Panc1 (cell line): ENCODE measurements around the gene NOTCH4. TPM values are rescaled to one million over a fixed set of nuclear protein-coding genes. Genes with fewer than 3 reads are reported as not detected.

ENCODE experiments used
- ATAC-seq: fragments of 200-7000 bp; cut with Tn5 transposase; 2 replicates; pipeline ENCODE4 v1.9.1; 2020; ENCODE audit warnings: mild to moderate bottlenecking, moderate library complexity
- BruUV-seq: library from RNA; stranded (reverse); fragments of 400-500 nt; replicated peaks from 2 replicates; lab custom pipeline; 2021; lab: Mats Ljungman, UMichigan
- CTCF ChIA-PET: fragments of 300-600 bp; sonication (Branson Sonifier 250); formaldehyde crosslinking; loops from one replicate; lab custom pipeline; 2022; ENCODE audit warnings: antibody characterized with exemption; lab: Charles Lee
- POLR2A ChIA-PET: fragments of 300-600 bp; sonication (Branson Sonifier 250); formaldehyde crosslinking; loops from one replicate; lab custom pipeline; 2022; ENCODE audit warnings: antibody characterized with exemption; lab: Charles Lee
- DNase-seq: peaks from one replicate; pipeline ENCODE4 v3.0.0-alpha.2; 2010; ENCODE audit warnings: low read depth, low spot score
- H3K27ac ChIP-seq: 2 replicates; pipeline ENCODE4 v1.5.1; 2011; ENCODE audit warnings: mild to moderate bottlenecking, low read length, inconsistent platforms
- H3K27me3 ChIP-seq: fragments of 200-500 bp; sonication (Bioruptor generic); 2 replicates; pipeline ENCODE4 v1.6.0; 2014; ENCODE audit warnings: low read length, inconsistent platforms; ENCODE audit not compliant: control insufficient read depth, insufficient read depth
- H3K36me3 ChIP-seq: fragments of 200-500 bp; sonication (Bioruptor generic); 2 replicates; pipeline ENCODE4 v1.5.1; 2014; ENCODE audit warnings: inconsistent platforms, mild to moderate bottlenecking, low read length, moderate library complexity; ENCODE audit not compliant: control insufficient read depth, insufficient read depth
- H3K4me1 ChIP-seq: 2 replicates; pipeline ENCODE4 v1.5.1; 2011; ENCODE audit warnings: inconsistent platforms, mild to moderate bottlenecking, low read length, moderate library complexity; ENCODE audit not compliant: control insufficient read depth, insufficient read depth
- H3K4me3 ChIP-seq, 2 experiments: 2 replicates each; pipeline ENCODE4 v1.5.1; 2011 to 2012; ENCODE audit warnings: low read depth in 2 of 2, low read length in 2 of 2, mild to moderate bottlenecking in 2 of 2, inconsistent platforms in 1 of 2, moderate library complexity in 1 of 2
- H3K9me3 ChIP-seq: fragments of 200-500 bp; sonication (Bioruptor generic); 2 replicates; pipeline ENCODE4 v1.5.1; 2014; ENCODE audit warnings: low read depth, mild to moderate bottlenecking, inconsistent platforms, low read length, moderate library complexity; ENCODE audit not compliant: control insufficient read depth, insufficient read depth
- POLR2AphosphoS5 ChIP-seq: IDR thresholded peaks from 2 replicates; pipeline ENCODE4 v1.6.1; 2012; ENCODE audit warnings: mild to moderate bottlenecking, low read depth, low read length, moderate library complexity
- SIN3A ChIP-seq: IDR thresholded peaks from 2 replicates; pipeline ENCODE4 v1.6.1; 2012; ENCODE audit warnings: low read depth, mild to moderate bottlenecking, low read length, moderate library complexity, borderline replicate concordance; ENCODE audit not compliant: insufficient read depth
- TCF7L2 ChIP-seq: IDR thresholded peaks from 2 replicates; pipeline ENCODE4 v1.6.1; 2011; ENCODE audit warnings: mild to moderate bottlenecking, low read depth, low read length, inconsistent platforms
- in situ Hi-C: cut with HindIII; loops from 2 replicates; pipeline ENCODE4 v1.10.0; 2016; ENCODE audit warnings: low sequenced_read_pairs, low pct_unique_long_range_greater_than_20kb
- intact Hi-C: fragments of 100-400 bp; cut with micrococcal nuclease; formaldehyde crosslinking; loops from one replicate; pipeline ENCODE4 v1.10.0; 2022; ENCODE audit not compliant: unreplicated experiment
- total RNA-seq: library from RNA; stranded (reverse); gene quantifications from one replicate; pipeline ENCODE4 v1.2.1, GENCODE V29; 2021; ENCODE audit not compliant: unreplicated experiment
- TF ChIP-seq, protein P1 (sequence below): fragments of 450-650 bp; IDR thresholded peaks from 2 replicates; pipeline ENCODE4 v1.5.1; 2017; ENCODE audit warnings: mild to moderate bottlenecking
- TF ChIP-seq, protein P2 (sequence below), 2 experiments: IDR thresholded peaks; 2 replicates each; pipeline ENCODE4 v1.6.1; 2011 to 2012; ENCODE audit warnings: low read depth in 2 of 2, control low read depth in 1 of 2, low read length in 1 of 2, mild to moderate bottlenecking in 1 of 2, moderate library complexity in 1 of 2; ENCODE audit not compliant: insufficient read depth in 1 of 2

NOTCH4 gene
- total RNA-seq, 1 experiment from 2014 or later = 2.0 TPM

DNA sequence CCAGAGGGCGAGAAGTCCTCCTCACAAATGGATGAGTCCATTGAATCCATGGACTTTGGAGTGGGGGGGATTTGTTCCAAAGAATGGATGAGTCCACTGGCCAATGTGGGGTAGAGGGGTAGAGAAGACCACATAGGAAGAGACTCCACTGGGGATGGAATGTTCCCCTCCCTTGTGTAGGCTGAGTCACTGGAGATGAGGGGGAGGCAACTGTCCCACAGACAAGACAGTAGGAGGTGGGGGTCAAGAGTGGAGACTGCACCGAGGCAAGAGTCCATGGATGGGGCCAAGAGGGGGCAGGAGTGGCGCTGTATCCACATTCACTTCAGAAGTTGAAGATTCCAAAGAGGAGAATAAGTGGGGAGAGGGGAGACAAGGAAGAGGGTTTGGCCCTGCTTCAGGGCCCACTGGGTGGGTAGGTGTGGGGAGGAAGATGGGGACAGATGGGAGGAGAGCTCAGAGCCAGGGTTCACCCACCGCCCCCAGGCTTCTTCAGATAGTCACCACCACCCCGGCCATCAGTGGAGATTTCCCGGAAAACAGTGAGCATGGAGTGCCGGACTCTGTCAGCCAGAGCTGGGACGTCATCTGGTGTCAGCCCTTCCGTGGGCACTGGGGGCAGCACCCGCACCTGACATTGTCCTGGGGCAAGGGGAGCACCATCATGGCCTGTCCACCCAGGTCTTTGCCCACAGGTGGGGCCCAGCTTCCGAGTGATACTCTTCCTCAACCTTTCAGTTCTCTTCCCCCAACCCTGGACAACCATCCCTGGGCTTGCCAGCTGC is 54.9 kb downstream of the NOTCH4 start:
- BruUV-seq = no TSS peak
- Histone ChIP-seq H3K36me3 (0 out of 2 replicates have a peak, but pooled peaks cover 2% of the 10 kb centered on the region), H3K9me3 (no peaks in the 10 kb centered on the region), H3K27ac (no peak overlapping the region), H3K27me3 (no peaks in the 10 kb centered on the region), H3K4me1 (peaks cover 7% of the 10 kb centered on the region; the same call in 1 of the 2 replicates), H3K4me3 (no peak overlapping the region)
- intact Hi-C loops (no loop called here), in situ Hi-C loops (no loop called here)
- no peak for TF ChIP-seq TCF7L2
- no peak for TF ChIP-seq SIN3A
- TF ChIP-seq, protein P1, sequence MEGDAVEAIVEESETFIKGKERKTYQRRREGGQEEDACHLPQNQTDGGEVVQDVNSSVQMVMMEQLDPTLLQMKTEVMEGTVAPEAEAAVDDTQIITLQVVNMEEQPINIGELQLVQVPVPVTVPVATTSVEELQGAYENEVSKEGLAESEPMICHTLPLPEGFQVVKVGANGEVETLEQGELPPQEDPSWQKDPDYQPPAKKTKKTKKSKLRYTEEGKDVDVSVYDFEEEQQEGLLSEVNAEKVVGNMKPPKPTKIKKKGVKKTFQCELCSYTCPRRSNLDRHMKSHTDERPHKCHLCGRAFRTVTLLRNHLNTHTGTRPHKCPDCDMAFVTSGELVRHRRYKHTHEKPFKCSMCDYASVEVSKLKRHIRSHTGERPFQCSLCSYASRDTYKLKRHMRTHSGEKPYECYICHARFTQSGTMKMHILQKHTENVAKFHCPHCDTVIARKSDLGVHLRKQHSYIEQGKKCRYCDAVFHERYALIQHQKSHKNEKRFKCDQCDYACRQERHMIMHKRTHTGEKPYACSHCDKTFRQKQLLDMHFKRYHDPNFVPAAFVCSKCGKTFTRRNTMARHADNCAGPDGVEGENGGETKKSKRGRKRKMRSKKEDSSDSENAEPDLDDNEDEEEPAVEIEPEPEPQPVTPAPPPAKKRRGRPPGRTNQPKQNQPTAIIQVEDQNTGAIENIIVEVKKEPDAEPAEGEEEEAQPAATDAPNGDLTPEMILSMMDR = no peak; the same call in 1 of the 2 replicates
- TF ChIP-seq, protein P2, sequence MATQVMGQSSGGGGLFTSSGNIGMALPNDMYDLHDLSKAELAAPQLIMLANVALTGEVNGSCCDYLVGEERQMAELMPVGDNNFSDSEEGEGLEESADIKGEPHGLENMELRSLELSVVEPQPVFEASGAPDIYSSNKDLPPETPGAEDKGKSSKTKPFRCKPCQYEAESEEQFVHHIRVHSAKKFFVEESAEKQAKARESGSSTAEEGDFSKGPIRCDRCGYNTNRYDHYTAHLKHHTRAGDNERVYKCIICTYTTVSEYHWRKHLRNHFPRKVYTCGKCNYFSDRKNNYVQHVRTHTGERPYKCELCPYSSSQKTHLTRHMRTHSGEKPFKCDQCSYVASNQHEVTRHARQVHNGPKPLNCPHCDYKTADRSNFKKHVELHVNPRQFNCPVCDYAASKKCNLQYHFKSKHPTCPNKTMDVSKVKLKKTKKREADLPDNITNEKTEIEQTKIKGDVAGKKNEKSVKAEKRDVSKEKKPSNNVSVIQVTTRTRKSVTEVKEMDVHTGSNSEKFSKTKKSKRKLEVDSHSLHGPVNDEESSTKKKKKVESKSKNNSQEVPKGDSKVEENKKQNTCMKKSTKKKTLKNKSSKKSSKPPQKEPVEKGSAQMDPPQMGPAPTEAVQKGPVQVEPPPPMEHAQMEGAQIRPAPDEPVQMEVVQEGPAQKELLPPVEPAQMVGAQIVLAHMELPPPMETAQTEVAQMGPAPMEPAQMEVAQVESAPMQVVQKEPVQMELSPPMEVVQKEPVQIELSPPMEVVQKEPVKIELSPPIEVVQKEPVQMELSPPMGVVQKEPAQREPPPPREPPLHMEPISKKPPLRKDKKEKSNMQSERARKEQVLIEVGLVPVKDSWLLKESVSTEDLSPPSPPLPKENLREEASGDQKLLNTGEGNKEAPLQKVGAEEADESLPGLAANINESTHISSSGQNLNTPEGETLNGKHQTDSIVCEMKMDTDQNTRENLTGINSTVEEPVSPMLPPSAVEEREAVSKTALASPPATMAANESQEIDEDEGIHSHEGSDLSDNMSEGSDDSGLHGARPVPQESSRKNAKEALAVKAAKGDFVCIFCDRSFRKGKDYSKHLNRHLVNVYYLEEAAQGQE (IDR thresholded peaks at IDR 0.05; ENCODE audit: insufficient read depth in 1 of 2, low read depth in 2 of 2, low read length in 1 of 2) = no peak
- no peak for TF ChIP-seq POLR2AphosphoS5
- POLR2A ChIA-PET = no interaction called here
- DNase-seq = no peak
- CTCF ChIA-PET = no interaction called here
- ATAC-seq = peak; percentile 57; the same call in 1 of the 2 replicates

DNA sequence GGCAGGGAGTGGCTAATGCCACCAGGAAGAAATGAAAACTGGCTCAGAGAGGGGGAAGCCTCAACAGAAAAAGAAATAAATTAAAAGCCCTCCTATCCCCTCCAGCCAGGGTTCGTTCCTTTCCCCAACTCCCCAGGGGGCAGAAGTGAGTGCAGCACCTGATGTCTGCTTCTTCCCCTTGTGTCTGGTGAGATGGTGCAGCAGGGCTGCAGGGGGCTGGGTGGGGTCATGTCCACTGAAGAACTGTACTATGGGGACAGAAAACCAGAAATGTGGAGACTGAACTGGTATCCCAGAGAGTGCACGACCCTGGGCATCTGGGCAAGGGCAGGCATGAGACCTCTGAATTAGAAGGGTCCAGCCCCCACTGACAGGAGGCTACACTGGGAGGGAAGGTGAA is 55.5 kb downstream of the NOTCH4 start:
- ChIA-PET CTCF (no interaction called here), POLR2A (no interaction called here)
- intact Hi-C loops = no loop called here
- Histone ChIP-seq H3K27me3 (no peaks in the 10 kb centered on the region), H3K27ac (no peak overlapping the region), H3K4me1 (peaks cover 6% of the 10 kb centered on the region; the same call in 1 of the 2 replicates), H3K36me3 (0 out of 2 replicates have a peak, but pooled peaks cover 2% of the 10 kb centered on the region), H3K4me3 (no peak overlapping the region), H3K9me3 (no peaks in the 10 kb centered on the region)
- TF ChIP-seq, protein P2 (IDR thresholded peaks at IDR 0.05; ENCODE audit: insufficient read depth in 1 of 2, low read depth in 2 of 2, low read length in 1 of 2) = no peak
- TF ChIP-seq, protein P1 = no peak
- DNase-seq = no peak
- TSS peak; percentile 70 for BruUV-seq
- in situ Hi-C loops = no loop called here
- no peak for ATAC-seq
